ENCODE results near the gene TNFRSF21.
"Not testable (repeated sequence)": the region's sequence is repeated elsewhere in the genome, so short reads cannot be mapped to it uniquely, and the experiment has no call there.

TNFRSF21 gene

DNA sequence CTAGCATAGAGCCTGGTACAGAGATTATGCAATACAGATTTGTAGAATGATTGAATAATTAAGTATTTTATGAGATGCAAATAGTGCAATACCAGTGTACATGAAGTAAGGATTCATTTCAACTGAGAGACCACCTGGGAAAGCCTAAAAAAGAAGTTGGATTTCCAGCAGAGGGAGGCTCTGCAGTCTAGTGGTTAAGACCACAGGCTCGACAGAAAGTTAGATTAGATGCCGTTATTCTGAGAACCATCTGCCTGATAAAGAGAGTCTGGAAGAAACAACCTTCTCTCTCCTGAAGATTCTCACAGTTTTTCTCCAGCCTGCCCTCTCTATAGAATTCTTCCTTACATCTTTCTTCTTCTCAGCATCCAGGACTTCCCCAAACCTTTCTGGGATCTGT lies 13.6 kb upstream of the TNFRSF21 start:
- DNase-seq (ENCODE audit: low spot score) = no peak

DNA sequence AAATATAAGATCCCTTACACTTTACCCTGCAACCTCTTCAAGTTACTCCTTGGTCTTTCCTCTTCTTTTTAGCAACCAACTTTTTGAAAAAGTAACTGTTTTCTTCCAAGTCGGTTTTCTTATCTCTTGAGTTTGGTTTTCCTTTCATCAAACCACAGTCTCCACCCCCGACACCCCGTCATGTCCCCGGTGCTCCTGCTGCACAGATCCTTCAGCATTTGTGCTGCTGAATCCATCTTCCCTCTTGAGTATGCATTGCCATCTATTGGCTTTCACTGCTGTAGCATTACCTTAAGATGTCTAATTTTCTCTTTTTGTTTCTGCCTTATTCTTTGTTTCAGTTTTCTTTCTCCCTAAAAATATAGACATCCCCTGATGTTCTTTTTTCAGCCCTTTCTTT lies 11.9 kb upstream of the TNFRSF21 start:
- no peak for DNase-seq (ENCODE audit: low spot score)

GRCh38 chr6:47319867-47320266 lies 10.2 kb upstream of the TNFRSF21 start:
- DNase-seq (ENCODE audit: low spot score) = no peak

DNA sequence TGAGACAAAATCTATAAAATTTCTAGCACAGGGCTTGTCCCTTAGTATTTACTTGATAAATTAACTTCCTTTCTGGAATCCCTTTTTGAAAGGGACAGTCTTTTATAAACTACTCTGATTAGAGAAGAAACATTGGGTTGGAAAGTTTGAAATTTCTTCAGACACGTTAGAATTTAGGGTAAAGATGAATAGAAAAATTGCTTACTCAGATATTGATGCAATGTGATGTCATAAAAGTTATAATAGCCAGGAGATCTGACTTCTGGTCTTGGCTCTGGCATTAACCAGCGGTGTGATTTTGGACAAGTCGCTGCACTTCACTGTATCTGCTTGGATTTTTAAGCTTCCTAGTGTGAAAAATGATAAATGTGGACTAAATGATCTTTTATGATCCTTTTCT lies 9.7 kb upstream of the TNFRSF21 start:
- no peak for DNase-seq (ENCODE audit: low spot score)

DNA sequence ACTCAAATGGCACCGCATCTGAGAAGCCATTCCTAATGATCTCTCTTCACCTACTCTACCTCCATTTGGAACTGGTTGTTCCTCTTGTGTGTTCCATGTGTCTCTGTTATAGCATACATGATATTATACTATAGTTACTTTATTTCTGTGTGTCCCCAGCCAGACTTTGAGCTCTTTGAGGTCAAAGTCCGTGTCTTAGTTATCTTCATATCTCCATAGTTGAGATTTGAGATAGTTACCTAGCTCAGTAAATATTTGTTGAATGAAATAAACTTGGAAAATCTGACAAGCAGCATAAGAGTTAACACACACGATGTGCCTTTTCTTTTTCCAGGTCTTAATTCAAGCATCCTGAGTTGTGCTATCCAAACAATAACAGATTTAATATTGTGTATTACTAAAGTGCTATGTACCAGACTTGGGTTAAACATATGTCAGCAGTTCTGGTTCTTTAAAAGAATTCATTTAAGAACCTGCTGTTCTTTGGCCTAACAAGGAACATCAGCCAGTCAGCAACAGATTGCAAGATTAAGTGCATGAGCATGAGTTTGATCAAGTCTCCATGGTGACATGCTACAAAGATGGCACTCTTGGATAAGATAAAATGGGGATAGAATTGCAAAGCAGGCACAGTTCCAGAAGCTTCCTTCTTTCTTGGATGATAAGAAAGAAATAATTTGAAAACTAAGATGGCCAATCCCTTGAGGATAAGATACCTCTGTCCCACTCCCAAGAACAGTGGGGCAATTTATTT lies 8.7 kb upstream of the TNFRSF21 start:
- DNase-seq (ENCODE audit: low spot score) = no peak

GRCh38 chr6:47315181-47315580 lies 5.5 kb upstream of the TNFRSF21 start:
- not testable (repeated sequence) for DNase-seq (ENCODE audit: low spot score)

- DNase-seq (ENCODE audit: low spot score) = no peak
These were observed 401 bp upstream of the TNFRSF21 start for GRCh38 chr6:47310131-47310480.

DNA sequence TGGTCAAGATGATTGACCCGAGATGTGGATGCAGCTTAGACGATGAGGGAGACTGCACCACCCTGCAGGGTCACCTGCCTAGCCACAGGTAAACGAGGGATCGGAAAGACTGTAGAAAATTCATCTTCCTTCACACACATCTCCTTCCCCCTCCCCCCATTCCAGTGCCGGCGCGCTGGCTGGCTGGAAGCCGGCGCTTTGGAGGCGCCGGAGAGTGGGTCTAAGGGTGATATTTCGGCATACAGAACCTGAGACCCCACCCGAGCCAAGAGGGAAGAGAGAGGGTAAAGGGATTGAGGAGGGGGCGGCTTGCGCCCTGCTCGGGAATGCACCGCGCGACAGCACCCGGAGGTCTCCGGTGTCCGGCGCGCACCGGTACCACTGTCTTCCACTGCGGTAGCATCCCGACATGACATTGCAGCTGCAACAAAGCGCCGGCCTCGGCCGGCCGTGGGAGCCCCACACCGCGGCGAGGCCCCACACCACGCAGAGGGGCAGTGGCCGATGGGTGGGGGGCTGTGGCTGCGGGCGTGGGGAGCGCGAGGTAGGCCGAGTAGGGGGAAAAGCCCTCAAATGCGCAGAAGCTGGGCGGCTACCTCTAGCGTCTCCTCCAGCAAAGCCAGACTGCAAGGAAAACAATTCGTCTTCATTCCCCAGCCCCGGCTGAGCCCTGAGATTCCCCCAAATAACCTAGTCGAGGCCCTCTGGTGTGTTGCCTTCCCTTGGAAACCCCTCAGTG lies 984 bp downstream of the TNFRSF21 start:
- no peak for DNase-seq (ENCODE audit: low spot score)

GRCh38 chr6:47308198-47308517 lies 1.5 kb downstream of the TNFRSF21 start:
- no peak for DNase-seq (ENCODE audit: low spot score)

- DNase-seq (ENCODE audit: low spot score) = no peak
These were observed 2.1 kb downstream of the TNFRSF21 start for GRCh38 chr6:47307362-47308197.

DNA sequence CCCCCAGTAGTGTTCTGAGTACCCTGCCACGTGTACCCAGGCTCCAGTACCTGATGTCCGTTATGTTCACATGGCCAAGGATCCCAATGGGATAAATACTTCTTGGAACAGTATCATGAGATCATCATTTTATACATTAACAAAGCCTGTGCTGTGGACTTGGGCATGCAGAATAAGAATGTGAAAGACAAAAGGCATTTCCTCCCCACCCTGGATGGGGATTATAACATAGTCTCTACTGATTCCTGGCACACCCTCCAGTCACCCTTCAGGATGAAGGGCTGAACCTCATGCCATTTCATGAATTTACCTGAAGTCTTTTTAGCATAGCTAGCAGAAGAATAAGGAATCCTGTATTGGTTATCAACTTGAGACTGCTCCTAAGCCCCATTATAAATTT lies 2.8 kb downstream of the TNFRSF21 start:
- no peak for DNase-seq (ENCODE audit: low spot score)

- no peak for DNase-seq (ENCODE audit: low spot score)
These were observed 5.8 kb downstream of the TNFRSF21 start for GRCh38 chr6:47303861-47304260.

DNA sequence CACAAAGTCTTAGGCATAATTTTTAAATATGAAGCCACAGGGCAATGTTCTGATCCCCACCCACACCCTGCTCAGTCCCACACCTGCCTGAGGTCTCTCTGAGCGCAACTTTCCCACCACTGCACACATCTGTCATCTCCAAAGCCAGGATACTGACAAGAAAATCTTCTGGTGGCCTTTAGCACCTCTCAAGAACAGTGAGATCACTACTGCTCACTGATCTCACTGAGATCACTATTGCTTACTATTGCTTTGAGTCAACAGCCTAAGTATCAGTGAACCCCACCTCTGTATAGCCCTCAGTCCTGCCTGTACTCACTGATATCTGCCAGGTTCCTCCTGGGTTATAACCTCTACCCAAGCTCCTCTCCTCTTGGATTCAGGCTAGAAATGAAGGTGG lies 6.4 kb downstream of the TNFRSF21 start:
- DNase-seq (ENCODE audit: low spot score) = no peak

DNA sequence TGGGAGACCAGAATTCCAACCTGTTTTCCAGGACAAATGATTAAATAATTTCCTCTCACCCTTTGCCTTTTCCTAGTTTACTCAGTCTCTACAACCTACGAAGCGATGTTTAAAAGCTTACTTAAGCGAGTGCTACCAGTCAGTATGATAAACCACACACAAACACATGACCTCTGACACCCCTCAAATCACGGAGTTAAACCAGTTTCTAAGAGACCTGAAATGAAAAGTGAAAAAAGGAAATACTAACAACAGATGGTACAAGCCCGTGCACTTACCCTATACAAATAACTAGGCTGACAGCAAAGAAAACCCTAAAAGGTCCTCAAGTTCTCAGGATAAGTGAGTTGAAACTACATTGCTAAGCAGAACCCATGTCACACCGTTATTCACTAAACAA lies 7.7 kb downstream of the TNFRSF21 start:
- DNase-seq (ENCODE audit: low spot score) = no peak

GRCh38 chr6:47301441-47301840 lies 8.3 kb downstream of the TNFRSF21 start:
- no peak for DNase-seq (ENCODE audit: low spot score)

DNA sequence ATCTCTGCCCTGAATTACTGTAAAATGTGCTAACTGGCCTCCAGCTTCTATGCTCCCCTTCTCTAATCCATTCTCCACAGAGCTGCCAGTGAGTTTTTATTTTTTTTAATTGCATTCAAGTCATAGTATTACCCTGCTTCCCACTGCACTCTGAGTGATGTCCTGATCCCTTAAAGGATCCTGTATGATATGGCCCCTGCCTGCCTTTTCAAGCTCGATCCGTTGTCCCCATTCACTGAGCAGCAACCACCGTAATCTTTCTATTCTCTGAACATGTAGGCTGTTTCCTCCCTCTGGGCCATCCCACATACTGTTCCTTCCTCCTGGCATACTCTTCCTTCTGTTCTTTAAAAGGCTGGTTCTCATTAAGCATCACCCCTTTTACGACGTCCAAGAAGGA lies 9.3 kb downstream of the TNFRSF21 start:
- DNase-seq (ENCODE audit: low spot score) = no peak

GRCh38 chr6:47299965-47300364 lies 9.7 kb downstream of the TNFRSF21 start:
- DNase-seq (ENCODE audit: low spot score) = no peak

GRCh38 chr6:47298475-47298874 lies 11.2 kb downstream of the TNFRSF21 start:
- DNase-seq (ENCODE audit: low spot score) = no peak

- no peak for DNase-seq (ENCODE audit: low spot score)
These were observed 14.7 kb downstream of the TNFRSF21 start for GRCh38 chr6:47294990-47295389.

GRCh38 chr6:47292944-47293343 lies 16.8 kb downstream of the TNFRSF21 start:
- DNase-seq (ENCODE audit: low spot score) = no peak

GRCh38 chr6:47292027-47292426 lies 17.7 kb downstream of the TNFRSF21 start:
- no peak for DNase-seq (ENCODE audit: low spot score)

DNA sequence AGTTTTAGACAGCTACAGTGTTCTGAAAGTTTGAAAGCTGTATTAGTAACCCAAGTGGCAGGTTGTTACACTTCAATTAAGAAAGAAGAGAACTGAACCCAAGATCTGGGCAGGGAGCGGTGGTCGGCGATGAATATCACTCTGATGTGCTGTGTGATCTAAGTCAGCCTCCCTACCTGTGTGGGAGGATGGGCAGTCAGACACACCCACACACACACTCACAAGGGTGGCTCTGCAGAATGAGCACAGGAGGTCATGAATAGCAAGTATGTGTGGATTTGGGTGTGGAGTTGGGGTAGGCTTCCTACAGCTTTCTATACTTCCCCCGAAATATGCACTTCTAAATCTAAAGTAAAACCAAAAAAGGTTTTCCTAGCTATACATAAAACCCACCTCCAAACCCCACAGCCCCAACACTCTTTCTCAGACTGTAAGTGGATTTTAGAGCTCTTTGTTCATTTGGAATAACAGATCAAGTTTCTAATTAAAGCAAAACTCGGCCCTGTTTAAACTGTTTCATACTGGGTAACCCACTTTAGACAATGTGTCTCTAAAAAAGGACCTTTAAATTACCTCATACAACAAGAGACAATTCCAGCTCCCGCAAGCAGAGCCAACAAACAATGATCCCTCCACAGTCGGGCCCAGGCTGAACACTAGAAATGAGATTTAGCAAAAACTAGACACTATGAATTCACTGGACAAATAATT lies 19.4 kb downstream of the TNFRSF21 start:
- DNase-seq (ENCODE audit: low spot score) = no peak

All from globus pallidus (tissue), 1 donor.